Measurements from ENCODE around the gene OSMR.
"Not testable (repeated sequence)": the region's sequence is repeated elsewhere in the genome, so short reads cannot be mapped to it uniquely, and the experiment has no call there.

DNA sequence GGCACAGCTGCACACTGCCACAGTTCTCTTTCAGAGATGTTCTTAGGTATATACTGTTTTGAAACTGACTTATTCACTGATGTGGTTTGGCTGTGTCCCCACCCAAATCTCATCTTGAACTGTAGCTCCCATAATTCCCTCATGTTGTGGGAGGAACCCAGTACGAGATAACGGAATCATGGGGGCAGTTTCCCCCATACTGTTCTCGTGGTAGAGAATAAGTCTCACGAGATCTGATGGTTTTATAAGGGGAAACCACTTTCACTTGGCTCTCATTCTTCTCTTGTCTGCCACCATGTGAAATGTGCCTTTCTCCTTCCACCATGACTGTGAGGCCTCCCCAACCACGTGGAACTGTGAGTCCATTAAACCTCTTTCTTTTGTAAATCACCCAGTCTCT lies 5.8 kb downstream of the OSMR start:
- TF ChIP-seq, protein P1, sequence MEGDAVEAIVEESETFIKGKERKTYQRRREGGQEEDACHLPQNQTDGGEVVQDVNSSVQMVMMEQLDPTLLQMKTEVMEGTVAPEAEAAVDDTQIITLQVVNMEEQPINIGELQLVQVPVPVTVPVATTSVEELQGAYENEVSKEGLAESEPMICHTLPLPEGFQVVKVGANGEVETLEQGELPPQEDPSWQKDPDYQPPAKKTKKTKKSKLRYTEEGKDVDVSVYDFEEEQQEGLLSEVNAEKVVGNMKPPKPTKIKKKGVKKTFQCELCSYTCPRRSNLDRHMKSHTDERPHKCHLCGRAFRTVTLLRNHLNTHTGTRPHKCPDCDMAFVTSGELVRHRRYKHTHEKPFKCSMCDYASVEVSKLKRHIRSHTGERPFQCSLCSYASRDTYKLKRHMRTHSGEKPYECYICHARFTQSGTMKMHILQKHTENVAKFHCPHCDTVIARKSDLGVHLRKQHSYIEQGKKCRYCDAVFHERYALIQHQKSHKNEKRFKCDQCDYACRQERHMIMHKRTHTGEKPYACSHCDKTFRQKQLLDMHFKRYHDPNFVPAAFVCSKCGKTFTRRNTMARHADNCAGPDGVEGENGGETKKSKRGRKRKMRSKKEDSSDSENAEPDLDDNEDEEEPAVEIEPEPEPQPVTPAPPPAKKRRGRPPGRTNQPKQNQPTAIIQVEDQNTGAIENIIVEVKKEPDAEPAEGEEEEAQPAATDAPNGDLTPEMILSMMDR (IDR thresholded peaks at IDR 0.05): not testable (repeated sequence)
- TF ChIP-seq POLR2A (IDR thresholded peaks at IDR 0.05); POLR2AphosphoS5 (IDR thresholded peaks at IDR 0.05); EP300 (IDR thresholded peaks at IDR 0.05; ENCODE audit: low read depth): not testable (repeated sequence)

All from transverse colon (tissue), 4 donors.